ENCODE results near the gene CAMTA1. TPM values are rescaled to one million over a fixed set of nuclear protein-coding genes. Genes with fewer than 3 reads are reported as not detected.

CAMTA1 gene
- total and polyA plus RNA-seq, 4 donors = 18.0 to 93.5 (median 35.8) TPM

DNA sequence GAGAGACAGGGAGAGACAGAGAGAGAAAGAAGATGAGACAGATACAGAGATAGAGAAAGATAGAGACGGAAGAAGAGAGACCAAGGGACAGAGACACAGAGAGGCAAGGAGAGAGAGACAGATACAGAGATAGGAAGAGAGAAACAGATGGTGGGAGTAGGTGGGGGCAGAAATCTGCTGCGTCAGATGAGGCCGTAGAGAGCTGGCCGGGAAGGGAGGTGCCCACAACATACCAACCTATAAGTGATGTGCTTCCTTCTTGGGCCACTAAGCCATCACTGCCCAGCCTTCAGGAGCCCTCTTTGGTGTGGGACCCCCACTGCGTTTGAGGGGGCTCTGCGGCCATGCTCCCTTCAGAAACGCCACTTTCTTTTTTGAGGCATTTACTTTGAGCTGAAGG is 678.3 kb downstream of the CAMTA1 start (continued):
- TF ChIP-seq, protein P1, sequence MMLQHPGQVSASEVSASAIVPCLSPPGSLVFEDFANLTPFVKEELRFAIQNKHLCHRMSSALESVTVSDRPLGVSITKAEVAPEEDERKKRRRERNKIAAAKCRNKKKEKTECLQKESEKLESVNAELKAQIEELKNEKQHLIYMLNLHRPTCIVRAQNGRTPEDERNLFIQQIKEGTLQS (IDR thresholded peaks at IDR 0.05) = no peak
- no peak for TF ChIP-seq FOXA2 (IDR thresholded peaks at IDR 0.05)

DNA sequence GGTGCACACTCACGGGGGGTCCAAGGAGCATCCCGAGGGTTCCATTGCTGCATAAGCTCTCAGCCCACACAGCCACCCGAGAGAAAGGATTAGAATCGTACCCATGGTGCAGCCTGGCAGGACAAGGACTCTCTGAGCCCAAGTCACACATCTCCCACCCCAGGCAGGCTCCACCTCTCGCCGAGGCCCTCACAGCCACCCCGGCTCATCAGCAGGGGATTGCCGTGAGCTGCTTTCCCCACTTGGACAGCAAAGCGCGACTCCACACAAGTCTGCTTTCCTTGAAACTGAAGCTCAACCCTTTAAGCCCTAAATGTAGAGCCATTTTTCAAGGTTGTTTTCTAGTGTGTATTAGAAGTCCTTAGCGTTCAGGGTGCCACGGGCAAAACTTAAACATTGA is 679.5 kb downstream of the CAMTA1 start:
- H3K4me1 ChIP-seq (ENCODE audit: control insufficient read depth in 4 of 4, insufficient read depth in 4 of 4, low read length in 3 of 4) = no peaks in the 10 kb centered on the region
- H3K9me3 ChIP-seq (ENCODE audit: control insufficient read depth in 4 of 4, low read length in 3 of 4) = no peaks in the 10 kb centered on the region
- H3K27ac ChIP-seq (ENCODE audit: low read depth in 1 of 2, low read length in 2 of 2) = no peak overlapping the region
- no peak overlapping the region for H3K9ac ChIP-seq (ENCODE audit: low read depth in 1 of 2, low read length in 2 of 2)
- H3K36me3 ChIP-seq (ENCODE audit: control insufficient read depth in 4 of 4, insufficient read depth in 3 of 4, low read depth in 1 of 4, low read length in 3 of 4) = no peaks in the 10 kb centered on the region
- H3K4me3 ChIP-seq (ENCODE audit: low read depth in 1 of 3, low read length in 3 of 3) = no peak overlapping the region
- DNase-seq (ENCODE audit: low spot score) = no peak
- H3K27me3 ChIP-seq (ENCODE audit: control insufficient read depth in 4 of 4, insufficient read depth in 4 of 4, low read length in 3 of 4) = no peaks in the 10 kb centered on the region
- TF ChIP-seq YY1 (IDR thresholded peaks at IDR 0.05) = no peak
- TF ChIP-seq, protein P2, sequence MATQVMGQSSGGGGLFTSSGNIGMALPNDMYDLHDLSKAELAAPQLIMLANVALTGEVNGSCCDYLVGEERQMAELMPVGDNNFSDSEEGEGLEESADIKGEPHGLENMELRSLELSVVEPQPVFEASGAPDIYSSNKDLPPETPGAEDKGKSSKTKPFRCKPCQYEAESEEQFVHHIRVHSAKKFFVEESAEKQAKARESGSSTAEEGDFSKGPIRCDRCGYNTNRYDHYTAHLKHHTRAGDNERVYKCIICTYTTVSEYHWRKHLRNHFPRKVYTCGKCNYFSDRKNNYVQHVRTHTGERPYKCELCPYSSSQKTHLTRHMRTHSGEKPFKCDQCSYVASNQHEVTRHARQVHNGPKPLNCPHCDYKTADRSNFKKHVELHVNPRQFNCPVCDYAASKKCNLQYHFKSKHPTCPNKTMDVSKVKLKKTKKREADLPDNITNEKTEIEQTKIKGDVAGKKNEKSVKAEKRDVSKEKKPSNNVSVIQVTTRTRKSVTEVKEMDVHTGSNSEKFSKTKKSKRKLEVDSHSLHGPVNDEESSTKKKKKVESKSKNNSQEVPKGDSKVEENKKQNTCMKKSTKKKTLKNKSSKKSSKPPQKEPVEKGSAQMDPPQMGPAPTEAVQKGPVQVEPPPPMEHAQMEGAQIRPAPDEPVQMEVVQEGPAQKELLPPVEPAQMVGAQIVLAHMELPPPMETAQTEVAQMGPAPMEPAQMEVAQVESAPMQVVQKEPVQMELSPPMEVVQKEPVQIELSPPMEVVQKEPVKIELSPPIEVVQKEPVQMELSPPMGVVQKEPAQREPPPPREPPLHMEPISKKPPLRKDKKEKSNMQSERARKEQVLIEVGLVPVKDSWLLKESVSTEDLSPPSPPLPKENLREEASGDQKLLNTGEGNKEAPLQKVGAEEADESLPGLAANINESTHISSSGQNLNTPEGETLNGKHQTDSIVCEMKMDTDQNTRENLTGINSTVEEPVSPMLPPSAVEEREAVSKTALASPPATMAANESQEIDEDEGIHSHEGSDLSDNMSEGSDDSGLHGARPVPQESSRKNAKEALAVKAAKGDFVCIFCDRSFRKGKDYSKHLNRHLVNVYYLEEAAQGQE (IDR thresholded peaks at IDR 0.05) = no peak
- TF ChIP-seq NR2F2 (IDR thresholded peaks at IDR 0.05) = no peak
- TF ChIP-seq RXRA (IDR thresholded peaks at IDR 0.05) = no peak
- WGBS = 86% methylated on average over 12 of the region's 12 CpGs

DNA sequence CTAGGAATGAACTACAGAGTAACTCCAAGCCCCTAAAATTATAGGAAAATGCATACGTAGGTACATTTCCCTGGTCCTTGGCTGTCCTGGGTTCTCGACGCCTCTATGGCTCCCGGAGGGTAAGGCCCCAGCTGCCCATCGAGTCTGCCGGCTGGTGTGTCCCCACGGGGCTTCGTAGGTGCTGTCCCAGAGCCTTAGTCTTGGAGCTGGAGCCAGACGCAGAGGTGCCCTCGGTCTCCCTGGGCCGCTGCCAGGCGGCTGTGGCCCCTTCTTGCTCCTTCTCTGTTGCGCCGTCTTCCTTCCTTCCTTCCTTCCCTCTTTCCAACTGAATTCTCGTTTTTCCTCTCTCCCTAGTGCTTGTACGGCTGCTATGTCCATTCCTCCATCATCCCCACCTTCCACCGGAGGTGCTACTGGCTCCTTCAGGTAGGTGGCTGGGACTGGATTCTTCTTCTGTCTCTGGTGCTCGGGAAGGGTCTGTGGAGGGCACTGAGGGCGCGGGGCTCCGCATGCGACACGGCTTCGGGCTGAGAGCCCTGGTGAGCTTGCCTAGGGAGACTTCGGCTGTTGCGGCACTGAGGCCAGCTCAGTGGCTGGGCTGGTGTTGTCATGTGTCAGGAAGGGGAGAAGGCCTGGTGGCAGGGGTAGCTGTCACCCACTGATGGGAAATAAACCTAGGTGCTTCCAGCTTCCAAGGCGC is 682.4 kb downstream of the CAMTA1 start:
- H3K4me3 ChIP-seq (ENCODE audit: low read depth in 1 of 3, low read length in 3 of 3) = no peak overlapping the region
- no peaks in the 10 kb centered on the region for H3K9me3 ChIP-seq (ENCODE audit: control insufficient read depth in 4 of 4, low read length in 3 of 4)
- no peaks in the 10 kb centered on the region for H3K36me3 ChIP-seq (ENCODE audit: control insufficient read depth in 4 of 4, insufficient read depth in 3 of 4, low read depth in 1 of 4, low read length in 3 of 4)
- no peak for TF ChIP-seq FOXA1 (IDR thresholded peaks at IDR 0.05)
- TF ChIP-seq, protein P3, sequence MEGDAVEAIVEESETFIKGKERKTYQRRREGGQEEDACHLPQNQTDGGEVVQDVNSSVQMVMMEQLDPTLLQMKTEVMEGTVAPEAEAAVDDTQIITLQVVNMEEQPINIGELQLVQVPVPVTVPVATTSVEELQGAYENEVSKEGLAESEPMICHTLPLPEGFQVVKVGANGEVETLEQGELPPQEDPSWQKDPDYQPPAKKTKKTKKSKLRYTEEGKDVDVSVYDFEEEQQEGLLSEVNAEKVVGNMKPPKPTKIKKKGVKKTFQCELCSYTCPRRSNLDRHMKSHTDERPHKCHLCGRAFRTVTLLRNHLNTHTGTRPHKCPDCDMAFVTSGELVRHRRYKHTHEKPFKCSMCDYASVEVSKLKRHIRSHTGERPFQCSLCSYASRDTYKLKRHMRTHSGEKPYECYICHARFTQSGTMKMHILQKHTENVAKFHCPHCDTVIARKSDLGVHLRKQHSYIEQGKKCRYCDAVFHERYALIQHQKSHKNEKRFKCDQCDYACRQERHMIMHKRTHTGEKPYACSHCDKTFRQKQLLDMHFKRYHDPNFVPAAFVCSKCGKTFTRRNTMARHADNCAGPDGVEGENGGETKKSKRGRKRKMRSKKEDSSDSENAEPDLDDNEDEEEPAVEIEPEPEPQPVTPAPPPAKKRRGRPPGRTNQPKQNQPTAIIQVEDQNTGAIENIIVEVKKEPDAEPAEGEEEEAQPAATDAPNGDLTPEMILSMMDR (IDR thresholded peaks at IDR 0.05; ENCODE audit: low read depth, low read length, missing input control) = no peak
- TF ChIP-seq GABPA (IDR thresholded peaks at IDR 0.05 in 1 of 2, conservative IDR thresholded peaks at IDR 0.05 in 1 of 2) = no peak
- TF ChIP-seq YY1 (IDR thresholded peaks at IDR 0.05) = no peak
- TF ChIP-seq TAF1 (conservative IDR thresholded peaks at IDR 0.05) = no peak
- no peak for TF ChIP-seq EGR1 (IDR thresholded peaks at IDR 0.05; ENCODE audit: low read depth in 2 of 2)
- TF ChIP-seq NR2F2 (IDR thresholded peaks at IDR 0.05) = no peak
- no peak for TF ChIP-seq RAD21 (IDR thresholded peaks at IDR 0.05)
- TF ChIP-seq FOXA2 (IDR thresholded peaks at IDR 0.05) = no peak
- TF ChIP-seq, protein P2 (IDR thresholded peaks at IDR 0.05) = no peak
- TF ChIP-seq RXRA (IDR thresholded peaks at IDR 0.05) = no peak
- no peak for TF ChIP-seq SP1 (IDR thresholded peaks at IDR 0.05)
- no peak for TF ChIP-seq JUND (IDR thresholded peaks at IDR 0.05)
- TF ChIP-seq, protein P4, sequence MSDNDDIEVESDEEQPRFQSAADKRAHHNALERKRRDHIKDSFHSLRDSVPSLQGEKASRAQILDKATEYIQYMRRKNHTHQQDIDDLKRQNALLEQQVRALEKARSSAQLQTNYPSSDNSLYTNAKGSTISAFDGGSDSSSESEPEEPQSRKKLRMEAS (IDR thresholded peaks at IDR 0.05) = no peak
- TF ChIP-seq, protein P5, sequence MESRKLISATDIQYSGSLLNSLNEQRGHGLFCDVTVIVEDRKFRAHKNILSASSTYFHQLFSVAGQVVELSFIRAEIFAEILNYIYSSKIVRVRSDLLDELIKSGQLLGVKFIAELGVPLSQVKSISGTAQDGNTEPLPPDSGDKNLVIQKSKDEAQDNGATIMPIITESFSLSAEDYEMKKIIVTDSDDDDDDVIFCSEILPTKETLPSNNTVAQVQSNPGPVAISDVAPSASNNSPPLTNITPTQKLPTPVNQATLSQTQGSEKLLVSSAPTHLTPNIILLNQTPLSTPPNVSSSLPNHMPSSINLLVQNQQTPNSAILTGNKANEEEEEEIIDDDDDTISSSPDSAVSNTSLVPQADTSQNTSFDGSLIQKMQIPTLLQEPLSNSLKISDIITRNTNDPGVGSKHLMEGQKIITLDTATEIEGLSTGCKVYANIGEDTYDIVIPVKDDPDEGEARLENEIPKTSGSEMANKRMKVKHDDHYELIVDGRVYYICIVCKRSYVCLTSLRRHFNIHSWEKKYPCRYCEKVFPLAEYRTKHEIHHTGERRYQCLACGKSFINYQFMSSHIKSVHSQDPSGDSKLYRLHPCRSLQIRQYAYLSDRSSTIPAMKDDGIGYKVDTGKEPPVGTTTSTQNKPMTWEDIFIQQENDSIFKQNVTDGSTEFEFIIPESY (IDR thresholded peaks at IDR 0.05) = no peak
- TF ChIP-seq, protein P1 (IDR thresholded peaks at IDR 0.05) = no peak
- TF ChIP-seq HNF4A (conservative IDR thresholded peaks at IDR 0.05) = no peak
- TF ChIP-seq HNF4G (IDR thresholded peaks at IDR 0.05) = no peak
- H3K27me3 ChIP-seq (ENCODE audit: control insufficient read depth in 4 of 4, insufficient read depth in 4 of 4, low read length in 3 of 4) = no peaks in the 10 kb centered on the region
- 93% methylated on average over 27 of the region's 27 CpGs for WGBS
- no peak for DNase-seq (ENCODE audit: low spot score)
- no peak overlapping the region for H3K9ac ChIP-seq (ENCODE audit: low read depth in 1 of 2, low read length in 2 of 2)
- H3K4me1 ChIP-seq (ENCODE audit: control insufficient read depth in 4 of 4, insufficient read depth in 4 of 4, low read length in 3 of 4) = no peaks in the 10 kb centered on the region
- no peak overlapping the region for H3K27ac ChIP-seq (ENCODE audit: low read depth in 1 of 2, low read length in 2 of 2)

Data from liver (tissue), 9 donors.